Vagina (tissue), 2 donors: ENCODE measurements around the gene PRPF40B.

ENCODE experiments used
- CTCF ChIP-seq, 3 experiments: fragments of 450-650 bp in 2 of 3; fragments of 200-600 bp in 1 of 3; sonication (generic) in 1 of 3; IDR thresholded peaks; one replicate each; pipeline ENCODE4 v1.5.1; 2017 to 2019; ENCODE audit warnings: antibody characterized with exemption in 3 of 3, mild to moderate bottlenecking in 2 of 3, moderate library complexity in 2 of 3
- POLR2AphosphoS5 ChIP-seq, 2 donors: sonication (generic); formaldehyde crosslinking; IDR thresholded peaks; one replicate each; pipeline ENCODE4 v1.9.0; 2017; ENCODE audit warnings: antibody characterized with exemption in 2 of 2, mild to moderate bottlenecking in 2 of 2, low read depth in 1 of 2; ENCODE audit not compliant: insufficient read depth in 1 of 2

- no peak for TF ChIP-seq CTCF (IDR thresholded peaks at IDR 0.05)
- no peak for TF ChIP-seq POLR2AphosphoS5 (IDR thresholded peaks at IDR 0.05; ENCODE audit: insufficient read depth in 1 of 2, low read depth in 1 of 2)
Observed at GRCh38 chr12:49603721-49604120, 19.6 kb upstream of the PRPF40B start.
